Small intestine (tissue), 7 donors: ENCODE measurements around the gene ARL5B. TPM values are rescaled to one million over a fixed set of nuclear protein-coding genes. Genes with fewer than 3 reads are reported as not detected.
A peak's percentile ranks its signal among the peaks of the same experiment; 100 is the strongest.

Source experiments
- DNase-seq, 2 donors: peaks; one replicate each; pipeline versions ENCODE4 v3.0.0 to v3.0.0-alpha.2; 2013
- FAIRE-seq: peaks from 2 replicates; lab custom pipeline; 2012; peaks lifted over from hg19 to GRCh38; lab: Jason Lieb, UNC
- H3K27ac ChIP-seq, 3 donors: one replicate each; pipeline ENCODE4 v1.5.1; 2013; ENCODE audit warnings: low read length in 2 of 3, mild to moderate bottlenecking in 2 of 3, control low read depth in 1 of 3, inconsistent platforms in 1 of 3, low read depth in 1 of 3, moderate library complexity in 1 of 3
- H3K27me3 ChIP-seq, 3 donors: one replicate each; pipeline ENCODE4 v1.6.1; 2013; ENCODE audit warnings: low read length in 3 of 3, inconsistent platforms in 1 of 3; ENCODE audit not compliant: control insufficient read depth in 3 of 3, insufficient read depth in 3 of 3
- H3K36me3 ChIP-seq, 3 donors: one replicate each; pipeline ENCODE4 v1.6.1; 2013; ENCODE audit warnings: low read length in 3 of 3, inconsistent platforms in 1 of 3, low read depth in 1 of 3, mild to moderate bottlenecking in 1 of 3, moderate library complexity in 1 of 3; ENCODE audit not compliant: control insufficient read depth in 3 of 3, insufficient read depth in 2 of 3
- H3K4me1 ChIP-seq, 3 donors: one replicate each; pipeline ENCODE4 v1.6.1; 2013; ENCODE audit warnings: low read length in 2 of 3, inconsistent platforms in 1 of 3, low read depth in 1 of 3, mild to moderate bottlenecking in 1 of 3, moderate library complexity in 1 of 3; ENCODE audit not compliant: control insufficient read depth in 3 of 3, insufficient read depth in 2 of 3
- H3K4me3 ChIP-seq, 3 donors: one replicate each; pipeline ENCODE4 v1.5.1; 2013; ENCODE audit warnings: low read length in 3 of 3, control low read depth in 1 of 3, inconsistent platforms in 1 of 3, low read depth in 1 of 3, mild to moderate bottlenecking in 1 of 3, moderate library complexity in 1 of 3
- H3K9me3 ChIP-seq, 2 donors: one replicate each; pipeline ENCODE4 v1.6.1; 2013; ENCODE audit warnings: low read depth in 1 of 2, low read length in 1 of 2; ENCODE audit not compliant: control insufficient read depth in 2 of 2, insufficient read depth in 1 of 2
- WGBS, 3 donors: extraction: QIAGEN DNeasy Blood & Tissue Kit; methylation state at CpG; one replicate each; pipeline ENCODE4 v1.1.7; 2013; 5-methylcytosine and 5-hydroxymethylcytosine counted together
- polyA plus RNA-seq, 4 donors: library from polyadenylated mRNA; stranded (reverse) in 3 of 4; unstranded in 1 of 4; fragments of 200-250 nt in 3 of 4; fragments of 120-200 nt in 1 of 4; gene quantifications; one replicate each; pipeline versions ENCODE4 v1.2.1 to v1.2.3, GENCODE V29; 2013
- donor health status: healthy with polysubstance abuse.
- donor health status: control.
- donor health status: control.
- donor health status: Bipolar disorder and iron deficiency.
- donor health status: healthy.

The ARL5B gene
- polyA plus RNA-seq, 4 donors: 5.9 to 37.7 (median 7.0) TPM

DNA sequence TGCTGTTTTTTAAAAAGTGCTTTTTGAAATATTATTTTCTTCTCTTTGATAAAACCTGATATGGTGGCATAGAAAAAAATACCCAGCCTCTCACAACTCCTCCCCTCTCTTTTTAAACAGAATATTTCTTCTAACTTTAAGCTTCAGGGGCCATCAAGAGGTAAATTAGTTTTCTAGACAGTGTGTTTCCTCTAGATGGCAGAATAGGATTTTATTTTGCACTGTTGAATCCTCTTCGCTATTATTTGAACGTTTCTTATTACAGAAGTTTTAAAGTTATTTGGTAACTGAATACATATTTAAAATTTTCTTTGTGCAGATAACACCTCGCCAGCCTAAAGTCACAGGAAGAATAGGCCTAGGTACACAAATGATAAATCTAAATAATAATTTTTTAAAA lies 30.3 kb downstream of the ARL5B start:
- no peak for FAIRE-seq
- Histone ChIP-seq H3K9me3 (no peaks in the 10 kb centered on the region), H3K4me1 (no peaks in the 10 kb centered on the region), H3K4me3 (no peak overlapping the region), H3K36me3 (no peaks in the 10 kb centered on the region), H3K27ac (no peak overlapping the region), H3K27me3 (no peaks in the 10 kb centered on the region)
- 9 to 16% (median 12%) methylated on average over 3 of the region's 3 CpGs for WGBS, 3 donors
- peak; percentile 34 to 37 for DNase-seq

DNA sequence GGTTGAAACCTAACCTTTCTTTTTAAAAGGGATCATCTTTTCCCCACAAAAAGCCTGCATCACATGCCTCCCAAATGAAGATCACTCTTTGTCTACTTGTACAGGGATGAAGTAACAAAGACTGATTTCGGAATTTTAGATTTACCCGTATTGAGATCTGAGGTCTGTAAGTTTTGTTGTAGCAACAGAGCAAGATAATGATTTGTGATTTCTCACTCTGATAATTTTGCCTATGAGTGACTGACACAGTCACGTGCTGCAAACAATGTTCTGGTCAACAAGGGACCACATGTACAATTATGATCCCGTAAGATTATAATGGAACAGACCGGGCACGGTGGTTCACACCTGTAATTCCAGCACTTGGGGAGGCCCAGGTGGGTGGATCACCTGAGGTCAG lies 31.3 kb downstream of the ARL5B start:
- H3K27ac ChIP-seq: no peak overlapping the region
- H3K27me3 ChIP-seq: no peaks in the 10 kb centered on the region
- no peaks in the 10 kb centered on the region for H3K9me3 ChIP-seq
- 83 to 91% (median 87%) methylated on average over 6 of the region's 6 CpGs for WGBS, 3 donors
- no peak for FAIRE-seq
- no peaks in the 10 kb centered on the region for H3K36me3 ChIP-seq
- no peak for DNase-seq
- H3K4me3 ChIP-seq: no peak overlapping the region
- no peaks in the 10 kb centered on the region for H3K4me1 ChIP-seq

DNA sequence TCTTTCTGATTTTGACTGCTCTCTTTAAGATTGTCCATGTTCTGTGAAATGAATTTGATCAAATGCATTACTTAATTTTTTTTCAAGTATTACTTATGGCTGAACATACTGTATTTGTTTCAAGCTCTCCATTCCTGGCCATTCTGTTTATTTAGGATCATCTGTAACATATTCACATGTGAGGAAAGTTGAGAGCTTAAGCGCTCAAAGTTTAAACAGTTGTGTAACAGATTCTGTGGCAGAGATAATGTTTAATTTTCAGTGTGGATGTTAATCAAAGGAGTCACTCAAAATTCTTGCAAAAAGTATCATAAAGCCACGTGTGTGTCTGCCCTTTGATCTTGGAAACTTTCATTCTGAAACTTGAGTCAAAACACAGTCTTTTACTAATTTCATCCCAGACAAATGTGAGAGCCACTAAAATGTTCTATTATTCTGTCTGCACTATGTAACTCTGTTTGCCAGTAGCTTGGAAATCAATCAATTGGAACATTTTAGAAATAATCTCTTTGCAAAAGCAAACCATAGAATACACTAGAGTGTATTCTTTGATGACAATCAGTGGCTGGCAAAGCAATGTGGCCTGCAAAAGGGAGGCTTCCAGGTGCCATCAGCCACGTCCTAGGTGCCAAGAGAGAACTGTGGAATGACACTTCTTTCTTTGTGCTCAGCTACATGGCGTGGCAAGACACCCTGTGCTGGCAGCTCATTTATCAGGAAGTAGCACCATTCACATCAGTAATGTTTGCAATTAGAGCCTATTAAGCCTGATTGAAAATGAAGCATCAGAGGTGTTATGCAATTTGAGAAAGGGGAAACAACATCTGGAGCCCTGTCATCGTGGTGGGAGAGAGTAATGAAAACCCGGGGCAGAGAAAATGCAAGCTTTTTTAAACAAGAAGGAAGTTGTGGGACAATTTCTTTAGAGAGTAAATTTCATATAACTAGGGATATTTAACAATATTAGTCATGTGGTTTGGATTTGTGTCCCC lies 40.9 kb downstream of the ARL5B start:
- Histone ChIP-seq H3K4me3 (no peak overlapping the region), H3K36me3 (no peaks in the 10 kb centered on the region), H3K27me3 (peaks cover 0 to 2% (median 0%) of the 10 kb centered on the region in 3 donors), H3K27ac (no peak overlapping the region), H3K4me1 (peaks cover 0 to 4% (median 0%) of the 10 kb centered on the region in 3 donors), H3K9me3 (peaks cover 0 to 6% of the 10 kb centered on the region in 2 donors)
- WGBS, 3 donors: 43 to 53% (median 45%) methylated on average over 6 of the region's 6 CpGs
- FAIRE-seq (no peak), DNase-seq (no peak)

DNA sequence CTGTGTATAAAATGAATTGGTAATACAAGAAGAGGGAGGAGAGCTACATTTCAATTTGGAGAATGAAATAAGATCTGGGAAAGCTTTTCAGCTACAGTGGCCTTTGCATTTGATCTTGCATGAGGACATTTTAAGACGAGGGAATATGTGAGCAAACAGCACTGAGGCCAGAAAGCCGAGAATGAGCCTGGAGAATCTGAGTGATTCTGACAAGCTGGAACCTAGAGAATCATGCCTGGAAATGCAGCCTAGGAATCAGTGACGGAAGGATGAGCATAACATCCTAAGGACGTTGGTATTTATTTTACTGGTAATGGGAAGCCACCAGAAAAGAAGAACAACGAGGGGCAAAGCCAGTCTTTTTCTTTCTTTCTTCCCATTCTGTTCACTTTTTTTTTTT lies 44.3 kb downstream of the ARL5B start:
- Histone ChIP-seq H3K27me3 (no peaks in the 10 kb centered on the region), H3K9me3 (no peaks in the 10 kb centered on the region), H3K36me3 (no peaks in the 10 kb centered on the region), H3K27ac (no peak overlapping the region), H3K4me3 (no peak overlapping the region), H3K4me1 (peaks cover 0 to 4% (median 0%) of the 10 kb centered on the region in 3 donors)
- 85 to 88% (median 87%) methylated on average over 5 of the region's 5 CpGs for WGBS, 3 donors
- FAIRE-seq (no peak), DNase-seq (no peak)

DNA sequence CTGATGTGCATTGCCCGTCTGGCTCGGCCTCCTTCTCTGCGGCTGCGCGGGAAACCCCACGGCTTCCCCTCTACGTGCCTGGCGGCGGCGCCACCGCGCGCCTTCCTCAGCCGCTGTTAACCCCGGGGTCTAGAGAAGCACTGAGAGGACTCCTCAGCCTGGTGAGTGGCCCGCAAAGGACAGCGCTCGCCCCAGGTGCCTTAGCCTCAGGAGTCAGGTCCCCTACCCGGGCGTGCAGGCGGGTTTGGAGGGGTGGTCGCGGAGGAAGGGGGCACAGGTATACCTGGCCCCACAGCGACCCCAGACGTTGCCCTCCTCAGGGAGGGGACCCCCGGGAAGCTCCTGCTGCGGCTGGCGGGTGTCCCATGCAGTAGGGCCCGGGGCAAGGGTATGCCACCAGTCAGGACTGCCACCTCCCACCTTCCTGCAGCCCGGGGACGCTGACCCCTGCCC lies 51.0 kb downstream of the ARL5B start:
- peaks cover 0 to 8% (median 0%) of the 10 kb centered on the region in 3 donors for H3K4me1 ChIP-seq
- DNase-seq (no peak), FAIRE-seq (no peak)
- H3K27me3 ChIP-seq: no peaks in the 10 kb centered on the region
- no peaks in the 10 kb centered on the region for H3K9me3 ChIP-seq
- no peak overlapping the region for H3K27ac ChIP-seq
- H3K36me3 ChIP-seq: no peaks in the 10 kb centered on the region
- 88 to 93% (median 90%) methylated on average over 29 to 31 of the region's 31 CpGs for WGBS, 3 donors
- H3K4me3 ChIP-seq: no peak overlapping the region

DNA sequence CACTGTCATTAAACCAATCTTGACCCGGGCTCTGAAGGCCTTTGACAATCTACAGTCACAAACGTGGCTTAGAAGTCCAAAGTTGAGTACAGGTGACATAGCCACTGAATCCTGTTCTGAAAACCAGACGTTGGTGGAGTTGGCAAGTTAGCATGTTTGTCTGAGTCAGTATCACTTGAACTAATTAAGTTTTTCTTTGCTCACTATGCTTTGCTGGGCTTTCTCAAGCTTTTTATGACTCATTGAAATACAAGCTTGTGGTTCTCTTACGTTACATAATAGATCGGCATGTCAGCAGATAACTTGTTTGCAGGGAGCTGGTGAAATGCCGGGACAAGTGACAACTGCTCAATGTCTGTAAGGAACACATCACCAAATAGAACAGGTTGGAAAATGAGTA lies 53.8 kb downstream of the ARL5B start:
- peak; percentile 56 to 78 for DNase-seq
- no peak for FAIRE-seq
- no peak overlapping the region for H3K4me3 ChIP-seq
- no peaks in the 10 kb centered on the region for H3K27me3 ChIP-seq
- H3K9me3 ChIP-seq: no peaks in the 10 kb centered on the region
- H3K4me1 ChIP-seq: peaks cover 0 to 8% (median 0%) of the 10 kb centered on the region in 3 donors
- WGBS, 3 donors: 34 to 58% (median 34%) methylated on average over 6 of the region's 6 CpGs
- H3K36me3 ChIP-seq: no peaks in the 10 kb centered on the region
- H3K27ac ChIP-seq: peak overlapping the region in 1 of 3 donors; percentile 84

DNA sequence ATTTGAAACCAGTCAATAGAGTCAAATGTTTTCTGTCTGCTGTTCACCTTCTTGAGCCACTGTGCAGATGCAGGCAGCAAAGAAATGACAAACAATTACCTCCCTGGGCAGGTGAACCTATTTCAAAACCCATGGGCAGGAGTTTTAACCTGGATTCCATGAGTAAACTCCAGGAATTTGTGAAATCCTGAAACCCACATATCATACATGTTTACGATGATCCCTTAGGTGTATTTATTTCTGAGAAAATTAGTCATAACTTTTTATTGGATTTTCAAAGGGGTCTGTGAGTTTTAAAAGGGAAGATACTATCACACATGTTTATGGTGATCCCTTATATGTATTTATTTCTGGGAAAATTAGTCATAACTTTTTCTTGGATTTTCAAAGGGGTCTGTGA lies 59.8 kb downstream of the ARL5B start:
- WGBS, 3 donors: 89 to 97% (median 96%) methylated on average over 1 of the region's 1 CpG
- Histone ChIP-seq H3K9me3 (no peaks in the 10 kb centered on the region), H3K27ac (no peak overlapping the region), H3K4me3 (no peak overlapping the region), H3K36me3 (no peaks in the 10 kb centered on the region), H3K27me3 (no peaks in the 10 kb centered on the region), H3K4me1 (no peaks in the 10 kb centered on the region)
- DNase-seq: no peak
- FAIRE-seq: no peak

DNA sequence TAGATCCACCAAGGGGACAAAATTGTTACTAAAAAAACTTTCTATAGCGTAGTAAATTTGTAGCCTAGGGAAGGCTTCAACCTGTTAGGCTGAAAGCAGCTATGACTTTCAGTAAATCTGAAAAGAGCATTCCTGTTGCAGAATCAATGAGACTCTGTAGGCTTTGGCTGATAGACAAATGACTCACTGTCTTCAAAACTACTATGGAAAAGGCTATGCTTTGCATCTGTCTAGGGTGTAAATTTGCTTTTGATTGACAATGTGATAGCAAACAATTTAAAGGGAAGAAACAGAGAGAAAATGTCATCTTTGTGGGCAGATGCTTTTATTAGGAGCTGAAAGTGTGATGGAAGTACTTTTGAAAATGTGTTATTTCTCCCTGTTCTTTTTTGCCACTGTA lies 60.6 kb downstream of the ARL5B start:
- Histone ChIP-seq H3K36me3 (no peaks in the 10 kb centered on the region), H3K27ac (no peak overlapping the region), H3K9me3 (no peaks in the 10 kb centered on the region), H3K4me3 (no peak overlapping the region), H3K4me1 (no peaks in the 10 kb centered on the region), H3K27me3 (no peaks in the 10 kb centered on the region)
- 85 to 94% (median 91%) methylated on average over 1 of the region's 1 CpG for WGBS, 3 donors
- DNase-seq: no peak
- FAIRE-seq: no peak
